K562 (cell line): ENCODE results near the gene BIRC7. TPM values are rescaled to one million over a fixed set of nuclear protein-coding genes. Genes with fewer than 3 reads are reported as not detected.

Experiments
- C11orf30 ChIP-seq: fragments of 450-650 bp; IDR thresholded peaks from 2 replicates; pipeline ENCODE4 v1.6.1; 2016; ENCODE audit warnings: low read depth, mild to moderate bottlenecking
- DACH1 ChIP-seq: fragments of 450-650 bp; IDR thresholded peaks from 2 replicates; pipeline ENCODE4 v1.6.1; 2018; ENCODE audit not compliant: partially characterized antibody
- DPF2 ChIP-seq: fragments of 450-650 bp; IDR thresholded peaks from 2 replicates; pipeline ENCODE4 v1.6.1; 2016
- FOXJ3 ChIP-seq: sonication (generic); formaldehyde crosslinking; IDR thresholded peaks from 2 replicates; pipeline ENCODE4 v1.4.0; 2020; ENCODE audit warnings: mild to moderate bottlenecking, missing genetic modification reagents
- GTF2F1 ChIP-seq: IDR thresholded peaks from 2 replicates; pipeline ENCODE4 v1.6.1; 2011; ENCODE audit warnings: low read depth, low read length, improper control_type of control experiment
- MTA2 ChIP-seq: fragments of 450-650 bp; IDR thresholded peaks from 2 replicates; pipeline ENCODE4 v1.6.1; 2016; ENCODE audit warnings: low read depth
- RUNX1 ChIP-seq: sonication (generic); IDR thresholded peaks from 2 replicates; pipeline ENCODE4 v1.6.1; 2016; ENCODE audit warnings: antibody characterized with exemption, low read depth
- SMARCC2 ChIP-seq: fragments of 450-650 bp; IDR thresholded peaks from 2 replicates; pipeline ENCODE4 v1.6.1; 2017; ENCODE audit warnings: antibody characterized with exemption, moderate library complexity, mild to moderate bottlenecking, low read depth
- SMC3 ChIP-seq: conservative IDR thresholded peaks from 2 replicates; pipeline ENCODE4 v1.6.1; 2011; ENCODE audit warnings: low read depth, low read length, improper control_type of control experiment; ENCODE audit not compliant: insufficient read depth
- TSC22D4 ChIP-seq: fragments of 450-650 bp; IDR thresholded peaks from 2 replicates; pipeline ENCODE4 v1.6.1; 2016; ENCODE audit warnings: missing genetic modification characterization, missing biosample characterization, control low read depth
- YY1 ChIP-seq, 3 experiments: IDR thresholded peaks; 2 replicates each; pipeline ENCODE4 v1.6.1; 2011; ENCODE audit warnings: low read length in 2 of 3, mild to moderate bottlenecking in 2 of 3, moderate library complexity in 2 of 3, borderline replicate concordance in 1 of 3, control low read depth in 1 of 3, low read depth in 1 of 3; ENCODE audit not compliant: insufficient read depth in 3 of 3, insufficient replicate concordance in 2 of 3, control insufficient read depth in 1 of 3, insufficient read length in 1 of 3; ENCODE audit errors: extremely low read depth in 1 of 3
- ZNF444 ChIP-seq: fragments of 250-450 bp; sonication (Bioruptor Pico); IDR thresholded peaks from 2 replicates; pipeline ENCODE4 v1.4.0; 2020; ENCODE audit warnings: mild to moderate bottlenecking, moderate library complexity
- ZNF511 ChIP-seq: sonication (generic); formaldehyde crosslinking; IDR thresholded peaks from 2 replicates; pipeline ENCODE4 v1.8.0; 2022; ENCODE audit warnings: mild to moderate bottlenecking, missing genetic modification reagents
- ZNF707 ChIP-seq: fragments of 250-450 bp; sonication (Bioruptor Pico); conservative IDR thresholded peaks from 2 replicates; pipeline ENCODE4 v1.8.0; 2022; ENCODE audit warnings: inconsistent platforms, mild to moderate bottlenecking, moderate library complexity
- ZNF740 ChIP-seq, 3 experiments: fragments of 200-800 bp in 1 of 3; sonication (Bioruptor generic) in 1 of 3; sonication (generic) in 1 of 3; formaldehyde crosslinking in 1 of 3; IDR thresholded peaks; 2 replicates each; pipeline versions ENCODE4 v1.6.1 to v1.8.0; 2016 to 2022; ENCODE audit warnings: mild to moderate bottlenecking in 2 of 3, missing compliant biosample characterization in 2 of 3, missing genetic modification characterization in 2 of 3, missing genetic modification reagents in 1 of 3
- ZNF76 ChIP-seq: fragments of 250-450 bp; sonication (Bioruptor Pico); IDR thresholded peaks from 2 replicates; pipeline ENCODE4 v1.4.0; 2020; ENCODE audit warnings: mild to moderate bottlenecking, moderate library complexity, borderline replicate concordance
- ZNF764 ChIP-seq: fragments of 250-450 bp; sonication (Bioruptor Pico); IDR thresholded peaks from 2 replicates; pipeline ENCODE4 v1.4.0; 2020; ENCODE audit warnings: low read depth, mild to moderate bottlenecking, moderate library complexity
- polyA plus RNA-seq, 8 experiments: library from polyadenylated mRNA; depleted of rRNA in 4 of 8; stranded (reverse) in 5 of 8; unstranded in 3 of 8; fragments of >200 nt; fragmentation: Nextera tagmentation in 2 of 8; fragmentation: Illumina TruSeq in 1 of 8; extraction: Ambion mirVana in 2 of 8; extraction: Trizol in 1 of 8; gene quantifications; 2 replicates each; pipeline versions ENCODE4 v1.2.1 to v1.2.3, GENCODE V29; 2011 to 2014; ENCODE audit warnings: inconsistent platforms in 1 of 8, missing spikeins in 1 of 8
- total RNA-seq, 7 experiments: library from RNA; depleted of rRNA in 6 of 7; stranded (reverse); fragments of >200 nt in 6 of 7; fragmentation: Illumina TruSeq in 2 of 7; extraction: Trizol in 2 of 7; gene quantifications; 2 replicates each; pipeline versions ENCODE4 v1.2.1 to v1.2.3, GENCODE V29; 2011 to 2021; ENCODE audit warnings: low replicate concordance in 1 of 7
- TF ChIP-seq, protein P1 (sequence below): sonication (generic); formaldehyde crosslinking; IDR thresholded peaks from 2 replicates; pipeline ENCODE4 v1.8.1; 2023; ENCODE audit warnings: mild to moderate bottlenecking, missing genetic modification reagents
- TF ChIP-seq, protein P2 (sequence below): fragments of 450-650 bp; conservative IDR thresholded peaks from 2 replicates; pipeline ENCODE4 v1.6.1; 2016; ENCODE audit warnings: missing genetic modification characterization, low read depth, mild to moderate bottlenecking, missing compliant biosample characterization, moderate library complexity
- TF ChIP-seq, protein P3 (sequence below): fragments of 250-450 bp; sonication (Bioruptor Pico); IDR thresholded peaks from 2 replicates; pipeline ENCODE4 v1.4.0; 2020; ENCODE audit warnings: mild to moderate bottlenecking, moderate library complexity, borderline replicate concordance
- TF ChIP-seq, protein P4 (sequence below): fragments of 450-650 bp; formaldehyde crosslinking; IDR thresholded peaks from 2 replicates; pipeline ENCODE4 v1.4.0; 2022; ENCODE audit warnings: missing genetic modification characterization

Gene BIRC7
- total and polyA plus RNA-seq, 9 of the 15 experiments (the other 6 are each of a cell fraction or from before 2014, with no cell fraction given), result 0.14 to 0.19 (median 0.16) TPM; not detected in 5

DNA sequence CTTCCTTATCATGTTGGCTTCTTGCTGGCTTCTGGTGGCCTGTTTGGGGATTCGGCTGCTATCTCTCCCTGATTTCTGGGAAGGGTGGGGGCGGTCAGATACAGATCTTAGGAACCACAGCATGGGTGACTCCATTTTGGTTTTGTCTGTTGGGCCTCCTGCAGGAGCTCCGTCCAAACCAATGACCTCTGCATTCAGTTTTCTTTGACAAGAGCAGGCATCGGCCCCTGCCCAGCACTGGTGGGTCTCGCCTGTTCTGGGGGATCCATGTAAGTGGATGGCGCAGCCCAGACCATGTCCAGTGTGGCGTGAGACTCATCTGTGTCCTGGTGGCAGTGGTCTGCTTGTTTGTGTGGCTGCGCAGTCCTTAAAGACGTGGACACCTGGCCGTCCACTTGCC is 28.3 kb downstream of the BIRC7 start (continued):
- TF ChIP-seq ZNF511 (no peak), DACH1 (no peak), YY1 (IDR thresholded peaks at IDR 0.05; ENCODE audit: borderline replicate concordance in 1 of 3, control insufficient read depth in 1 of 3, extremely low read depth in 1 of 3, insufficient read depth in 3 of 3, insufficient read length in 1 of 3, insufficient replicate concordance in 2 of 3, low read depth in 1 of 3, low read length in 2 of 3) (no peak), TSC22D4 (tag) (no peak), MTA2 (no peak), ZNF76 (CRISPR knock-in tag) (peak; percentile 97), DPF2 (no peak), RUNX1 (no peak), ZNF764 (CRISPR knock-in tag) (no peak), C11orf30 (no peak), GTF2F1 (no peak), SMARCC2 (no peak), FOXJ3 (no peak), SMC3 (no peak), ZNF707 (CRISPR knock-in tag) (peak; percentile 61; the same call in 1 of the 2 replicates), ZNF444 (CRISPR knock-in tag) (no peak), ZNF740 (CRISPR knock-in tag; IDR thresholded peaks at IDR 0.05) (no peak), ZNF740 (tag; IDR thresholded peaks at IDR 0.05) (peak in 1 of 2 experiments; percentile 88; a peak in 2 of 4 replicates)
- TF ChIP-seq, protein P1, sequence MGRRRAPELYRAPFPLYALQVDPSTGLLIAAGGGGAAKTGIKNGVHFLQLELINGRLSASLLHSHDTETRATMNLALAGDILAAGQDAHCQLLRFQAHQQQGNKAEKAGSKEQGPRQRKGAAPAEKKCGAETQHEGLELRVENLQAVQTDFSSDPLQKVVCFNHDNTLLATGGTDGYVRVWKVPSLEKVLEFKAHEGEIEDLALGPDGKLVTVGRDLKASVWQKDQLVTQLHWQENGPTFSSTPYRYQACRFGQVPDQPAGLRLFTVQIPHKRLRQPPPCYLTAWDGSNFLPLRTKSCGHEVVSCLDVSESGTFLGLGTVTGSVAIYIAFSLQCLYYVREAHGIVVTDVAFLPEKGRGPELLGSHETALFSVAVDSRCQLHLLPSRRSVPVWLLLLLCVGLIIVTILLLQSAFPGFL, result no peak
- TF ChIP-seq, protein P2, sequence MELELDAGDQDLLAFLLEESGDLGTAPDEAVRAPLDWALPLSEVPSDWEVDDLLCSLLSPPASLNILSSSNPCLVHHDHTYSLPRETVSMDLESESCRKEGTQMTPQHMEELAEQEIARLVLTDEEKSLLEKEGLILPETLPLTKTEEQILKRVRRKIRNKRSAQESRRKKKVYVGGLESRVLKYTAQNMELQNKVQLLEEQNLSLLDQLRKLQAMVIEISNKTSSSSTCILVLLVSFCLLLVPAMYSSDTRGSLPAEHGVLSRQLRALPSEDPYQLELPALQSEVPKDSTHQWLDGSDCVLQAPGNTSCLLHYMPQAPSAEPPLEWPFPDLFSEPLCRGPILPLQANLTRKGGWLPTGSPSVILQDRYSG (tag), result peak; percentile 93
- TF ChIP-seq, protein P3, sequence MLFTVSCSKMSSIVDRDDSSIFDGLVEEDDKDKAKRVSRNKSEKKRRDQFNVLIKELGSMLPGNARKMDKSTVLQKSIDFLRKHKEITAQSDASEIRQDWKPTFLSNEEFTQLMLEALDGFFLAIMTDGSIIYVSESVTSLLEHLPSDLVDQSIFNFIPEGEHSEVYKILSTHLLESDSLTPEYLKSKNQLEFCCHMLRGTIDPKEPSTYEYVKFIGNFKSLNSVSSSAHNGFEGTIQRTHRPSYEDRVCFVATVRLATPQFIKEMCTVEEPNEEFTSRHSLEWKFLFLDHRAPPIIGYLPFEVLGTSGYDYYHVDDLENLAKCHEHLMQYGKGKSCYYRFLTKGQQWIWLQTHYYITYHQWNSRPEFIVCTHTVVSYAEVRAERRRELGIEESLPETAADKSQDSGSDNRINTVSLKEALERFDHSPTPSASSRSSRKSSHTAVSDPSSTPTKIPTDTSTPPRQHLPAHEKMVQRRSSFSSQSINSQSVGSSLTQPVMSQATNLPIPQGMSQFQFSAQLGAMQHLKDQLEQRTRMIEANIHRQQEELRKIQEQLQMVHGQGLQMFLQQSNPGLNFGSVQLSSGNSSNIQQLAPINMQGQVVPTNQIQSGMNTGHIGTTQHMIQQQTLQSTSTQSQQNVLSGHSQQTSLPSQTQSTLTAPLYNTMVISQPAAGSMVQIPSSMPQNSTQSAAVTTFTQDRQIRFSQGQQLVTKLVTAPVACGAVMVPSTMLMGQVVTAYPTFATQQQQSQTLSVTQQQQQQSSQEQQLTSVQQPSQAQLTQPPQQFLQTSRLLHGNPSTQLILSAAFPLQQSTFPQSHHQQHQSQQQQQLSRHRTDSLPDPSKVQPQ (CRISPR knock-in tag), result no peak
- TF ChIP-seq, protein P4, sequence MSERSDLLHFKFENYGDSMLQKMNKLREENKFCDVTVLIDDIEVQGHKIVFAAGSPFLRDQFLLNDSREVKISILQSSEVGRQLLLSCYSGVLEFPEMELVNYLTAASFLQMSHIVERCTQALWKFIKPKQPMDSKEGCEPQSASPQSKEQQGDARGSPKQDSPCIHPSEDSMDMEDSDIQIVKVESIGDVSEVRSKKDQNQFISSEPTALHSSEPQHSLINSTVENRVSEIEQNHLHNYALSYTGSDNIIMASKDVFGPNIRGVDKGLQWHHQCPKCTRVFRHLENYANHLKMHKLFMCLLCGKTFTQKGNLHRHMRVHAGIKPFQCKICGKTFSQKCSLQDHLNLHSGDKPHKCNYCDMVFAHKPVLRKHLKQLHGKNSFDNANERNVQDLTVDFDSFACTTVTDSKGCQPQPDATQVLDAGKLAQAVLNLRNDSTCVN (CRISPR knock-in tag), result no peak
